Measurements from ENCODE around the gene OPCML.

- TF ChIP-seq CTCF (IDR thresholded peaks at IDR 0.05) (no peak), ZFX (IDR thresholded peaks at IDR 0.05; ENCODE audit: borderline replicate concordance) (no peak)
These were observed 484.0 kb downstream of the OPCML start for GRCh38 chr11:133048270-133048669.
